ENCODE results near the gene RPTOR. TPM values are rescaled to one million over a fixed set of nuclear protein-coding genes. Genes with fewer than 3 reads are reported as not detected.
A peak's percentile ranks its signal among the peaks of the same experiment; 100 is the strongest.

RPTOR gene
- total RNA-seq, 1 experiment from 2014 or later = 66.7 TPM

DNA sequence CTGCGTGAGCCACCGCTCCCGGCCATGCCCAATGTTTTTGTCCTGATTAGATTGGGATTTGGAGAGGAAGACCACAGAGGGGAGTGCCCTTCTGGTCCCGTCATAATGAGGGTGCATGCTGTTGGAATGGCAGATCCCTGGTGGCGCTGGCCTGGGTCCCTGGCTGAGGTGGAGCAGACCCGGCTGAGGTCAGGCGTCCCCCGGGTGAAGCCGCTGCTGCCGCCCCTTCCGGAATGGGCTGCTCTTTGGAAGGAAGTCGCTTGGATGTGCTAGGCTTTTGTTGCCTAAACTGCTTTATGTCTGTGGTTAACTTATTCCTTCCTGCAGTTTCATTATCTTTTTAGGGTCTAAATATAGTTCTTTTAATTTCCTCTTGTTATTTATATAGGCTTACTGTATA lies 326.7 kb downstream of the RPTOR start:
- no peaks in the 10 kb centered on the region for H3K36me3 ChIP-seq (ENCODE audit: control insufficient read depth, insufficient read depth, low read length)
- H3K36me3 Mint-ChIP-seq (ENCODE audit: insufficient read depth, unreplicated experiment) = peaks cover 11% of the 10 kb centered on the region
- TF ChIP-seq, protein P1, sequence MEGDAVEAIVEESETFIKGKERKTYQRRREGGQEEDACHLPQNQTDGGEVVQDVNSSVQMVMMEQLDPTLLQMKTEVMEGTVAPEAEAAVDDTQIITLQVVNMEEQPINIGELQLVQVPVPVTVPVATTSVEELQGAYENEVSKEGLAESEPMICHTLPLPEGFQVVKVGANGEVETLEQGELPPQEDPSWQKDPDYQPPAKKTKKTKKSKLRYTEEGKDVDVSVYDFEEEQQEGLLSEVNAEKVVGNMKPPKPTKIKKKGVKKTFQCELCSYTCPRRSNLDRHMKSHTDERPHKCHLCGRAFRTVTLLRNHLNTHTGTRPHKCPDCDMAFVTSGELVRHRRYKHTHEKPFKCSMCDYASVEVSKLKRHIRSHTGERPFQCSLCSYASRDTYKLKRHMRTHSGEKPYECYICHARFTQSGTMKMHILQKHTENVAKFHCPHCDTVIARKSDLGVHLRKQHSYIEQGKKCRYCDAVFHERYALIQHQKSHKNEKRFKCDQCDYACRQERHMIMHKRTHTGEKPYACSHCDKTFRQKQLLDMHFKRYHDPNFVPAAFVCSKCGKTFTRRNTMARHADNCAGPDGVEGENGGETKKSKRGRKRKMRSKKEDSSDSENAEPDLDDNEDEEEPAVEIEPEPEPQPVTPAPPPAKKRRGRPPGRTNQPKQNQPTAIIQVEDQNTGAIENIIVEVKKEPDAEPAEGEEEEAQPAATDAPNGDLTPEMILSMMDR (IDR thresholded peaks at IDR 0.05; ENCODE audit: insufficient read depth in 1 of 2, low read depth in 1 of 2, low read length in 1 of 2, severe bottlenecking in 1 of 2, unreplicated experiment in 1 of 2) = no peak
- intact Hi-C loops (cut with micrococcal nuclease; ENCODE audit: unreplicated experiment) = no loop called here
- H3K27me3 ChIP-seq (replicated peaks; ENCODE audit: control insufficient read depth, insufficient read depth, low read length) = no peaks in the 10 kb centered on the region
- no TSS peak for BruUV-seq (replicated peaks)
- no peaks in the 10 kb centered on the region for H3K27me3 Mint-ChIP-seq (ENCODE audit: insufficient read depth, unreplicated experiment)
- ChIA-PET CTCF (no interaction called here), POLR2A (no interaction called here)
- no peak overlapping the region for H3K27ac Mint-ChIP-seq (ENCODE audit: unreplicated experiment)
- H3K4me1 Mint-ChIP-seq (ENCODE audit: low read depth, unreplicated experiment) = no peaks in the 10 kb centered on the region
- no peaks in the 10 kb centered on the region for H3K9me3 Mint-ChIP-seq (ENCODE audit: unreplicated experiment)
- H3K4me3 Mint-ChIP-seq (ENCODE audit: unreplicated experiment) = no peak overlapping the region
- H3K4me3 ChIP-seq (ENCODE audit: low read depth, low read length) = no peak overlapping the region
- no peaks in the 10 kb centered on the region for H3K4me1 ChIP-seq
- no peak for DNase-seq
- H3K9me3 ChIP-seq = no peaks in the 10 kb centered on the region

GRCh38 chr17:80872001-80872500 lies 327.4 kb downstream of the RPTOR start:
- POLR2A ChIA-PET = no interaction called here
- TF ChIP-seq, protein P1 (IDR thresholded peaks at IDR 0.05; ENCODE audit: insufficient read depth in 1 of 2, low read depth in 1 of 2, low read length in 1 of 2, severe bottlenecking in 1 of 2, unreplicated experiment in 1 of 2) = no peak
- H3K27ac Mint-ChIP-seq (ENCODE audit: unreplicated experiment) = no peak overlapping the region

DNA sequence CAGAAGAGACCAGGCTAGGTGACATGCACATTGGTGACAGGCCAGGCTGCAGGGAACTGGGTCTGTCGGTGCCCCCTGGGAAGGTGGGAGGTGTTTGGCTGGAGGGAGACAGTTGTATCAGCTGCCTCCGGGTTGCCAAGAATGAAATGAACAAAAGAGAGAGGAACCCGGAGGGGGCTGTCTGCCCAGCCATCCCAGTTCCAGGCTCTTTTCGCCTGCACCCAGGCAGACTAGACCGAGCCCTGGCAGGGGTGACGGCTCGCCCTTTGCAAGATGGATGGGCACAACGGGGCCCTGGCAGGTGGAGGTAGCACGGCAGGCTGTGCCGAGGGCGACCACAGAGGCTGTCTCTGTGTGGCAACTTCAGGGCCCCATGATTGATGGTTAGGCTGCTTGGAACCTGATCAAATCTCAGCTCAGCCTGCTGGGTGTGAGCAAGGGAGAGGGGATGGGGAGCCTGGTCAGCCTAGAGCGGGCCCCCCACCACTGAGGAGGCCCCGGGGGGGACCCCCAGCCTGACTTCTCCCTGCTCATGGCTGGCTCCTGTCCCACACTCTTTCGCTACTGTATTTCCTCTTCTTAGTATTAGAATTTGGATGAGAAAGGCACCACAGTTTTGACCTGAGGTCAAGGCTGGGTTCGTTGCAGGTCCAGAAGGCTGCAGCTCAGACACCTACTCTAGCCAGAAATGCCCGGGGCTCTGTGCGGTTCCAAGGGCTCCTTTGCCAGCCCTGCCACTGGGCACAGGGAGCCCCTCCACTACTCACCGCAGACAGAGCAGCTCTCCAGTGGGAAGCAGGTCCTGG lies 328.1 kb downstream of the RPTOR start:
- intact Hi-C loops (cut with micrococcal nuclease; ENCODE audit: unreplicated experiment) = no loop called here
- Histone ChIP-seq H3K9me3 (no peaks in the 10 kb centered on the region), H3K27me3 (replicated peaks; ENCODE audit: control insufficient read depth, insufficient read depth, low read length) (no peaks in the 10 kb centered on the region), H3K4me3 (ENCODE audit: low read depth, low read length) (no peak overlapping the region), H3K36me3 (ENCODE audit: control insufficient read depth, insufficient read depth, low read length) (no peaks in the 10 kb centered on the region), H3K4me1 (no peaks in the 10 kb centered on the region)
- no peak overlapping the region for H3K4me3 Mint-ChIP-seq (ENCODE audit: unreplicated experiment)
- H3K9me3 Mint-ChIP-seq (ENCODE audit: unreplicated experiment) = no peaks in the 10 kb centered on the region
- DNase-seq = no peak
- H3K4me1 Mint-ChIP-seq (ENCODE audit: low read depth, unreplicated experiment) = no peaks in the 10 kb centered on the region
- TF ChIP-seq, protein P1 (IDR thresholded peaks at IDR 0.05; ENCODE audit: insufficient read depth in 1 of 2, low read depth in 1 of 2, low read length in 1 of 2, severe bottlenecking in 1 of 2, unreplicated experiment in 1 of 2) = no peak
- POLR2A ChIA-PET = no interaction called here
- BruUV-seq (replicated peaks) = no TSS peak
- CTCF ChIA-PET = no interaction called here
- no peaks in the 10 kb centered on the region for H3K27me3 Mint-ChIP-seq (ENCODE audit: insufficient read depth, unreplicated experiment)
- peaks cover 8% of the 10 kb centered on the region for H3K36me3 Mint-ChIP-seq (ENCODE audit: insufficient read depth, unreplicated experiment)
- H3K27ac Mint-ChIP-seq (ENCODE audit: unreplicated experiment) = peak overlapping the region; percentile 32

More at GRCh38 chr17:80872001-80872500, 327.4 kb downstream of the RPTOR start:
- DNase-seq = no peak
- H3K36me3 Mint-ChIP-seq (ENCODE audit: insufficient read depth, unreplicated experiment) = peaks cover 8% of the 10 kb centered on the region
- Histone ChIP-seq H3K4me1 (no peaks in the 10 kb centered on the region), H3K4me3 (ENCODE audit: low read depth, low read length) (no peak overlapping the region), H3K36me3 (ENCODE audit: control insufficient read depth, insufficient read depth, low read length) (no peaks in the 10 kb centered on the region), H3K27me3 (replicated peaks; ENCODE audit: control insufficient read depth, insufficient read depth, low read length) (no peaks in the 10 kb centered on the region), H3K9me3 (no peaks in the 10 kb centered on the region)
- intact Hi-C loops (cut with micrococcal nuclease; ENCODE audit: unreplicated experiment) = no loop called here
- no peaks in the 10 kb centered on the region for H3K9me3 Mint-ChIP-seq (ENCODE audit: unreplicated experiment)
- BruUV-seq (replicated peaks) = no TSS peak
- no peak overlapping the region for H3K4me3 Mint-ChIP-seq (ENCODE audit: unreplicated experiment)
- CTCF ChIA-PET = no interaction called here
- no peaks in the 10 kb centered on the region for H3K27me3 Mint-ChIP-seq (ENCODE audit: insufficient read depth, unreplicated experiment)
- H3K4me1 Mint-ChIP-seq (ENCODE audit: low read depth, unreplicated experiment) = no peaks in the 10 kb centered on the region
